HFF-Myc (cell line): ENCODE measurements around the gene CST9L.

ENCODE experiments used
- DNase-seq: peaks from one replicate; pipeline ENCODE4 v3.0.0-alpha.2; 2011; ENCODE audit warnings: low read depth; ENCODE audit errors: extremely low read depth
- H3K4me3 ChIP-seq: replicated peaks from 2 replicates; pipeline ENCODE4 v1.5.1; 2011; ENCODE audit warnings: low read depth, mild to moderate bottlenecking, control low read depth, low read length
- TF ChIP-seq, protein P1 (sequence below): IDR thresholded peaks from 2 replicates; pipeline ENCODE4 v1.5.1; 2012; ENCODE audit warnings: mild to moderate bottlenecking, low read depth, low read length, control low read depth; ENCODE audit errors: missing control alignments

The CST9L gene

DNA sequence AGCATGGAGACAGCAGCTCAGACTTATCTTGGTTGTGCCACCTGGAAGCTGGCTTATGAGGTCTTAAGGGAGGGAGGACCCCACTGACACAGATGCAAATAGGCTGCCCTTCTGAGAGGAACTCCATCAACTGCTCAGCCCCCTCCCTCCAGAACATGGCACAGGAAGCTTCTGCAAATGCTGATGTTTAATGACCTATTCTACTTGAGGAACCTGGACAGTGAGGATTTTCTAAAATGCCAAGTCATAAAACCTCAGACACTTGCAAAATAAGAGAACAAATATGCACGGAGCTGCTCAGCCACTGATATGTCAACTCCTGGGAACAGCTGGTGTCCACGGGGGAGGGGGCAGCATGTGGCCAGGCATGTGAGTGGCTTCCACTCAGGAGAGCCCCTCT lies 34.0 kb upstream of the CST9L start:
- no peak overlapping the region for H3K4me3 ChIP-seq
- DNase-seq: no peak
- TF ChIP-seq, protein P1, sequence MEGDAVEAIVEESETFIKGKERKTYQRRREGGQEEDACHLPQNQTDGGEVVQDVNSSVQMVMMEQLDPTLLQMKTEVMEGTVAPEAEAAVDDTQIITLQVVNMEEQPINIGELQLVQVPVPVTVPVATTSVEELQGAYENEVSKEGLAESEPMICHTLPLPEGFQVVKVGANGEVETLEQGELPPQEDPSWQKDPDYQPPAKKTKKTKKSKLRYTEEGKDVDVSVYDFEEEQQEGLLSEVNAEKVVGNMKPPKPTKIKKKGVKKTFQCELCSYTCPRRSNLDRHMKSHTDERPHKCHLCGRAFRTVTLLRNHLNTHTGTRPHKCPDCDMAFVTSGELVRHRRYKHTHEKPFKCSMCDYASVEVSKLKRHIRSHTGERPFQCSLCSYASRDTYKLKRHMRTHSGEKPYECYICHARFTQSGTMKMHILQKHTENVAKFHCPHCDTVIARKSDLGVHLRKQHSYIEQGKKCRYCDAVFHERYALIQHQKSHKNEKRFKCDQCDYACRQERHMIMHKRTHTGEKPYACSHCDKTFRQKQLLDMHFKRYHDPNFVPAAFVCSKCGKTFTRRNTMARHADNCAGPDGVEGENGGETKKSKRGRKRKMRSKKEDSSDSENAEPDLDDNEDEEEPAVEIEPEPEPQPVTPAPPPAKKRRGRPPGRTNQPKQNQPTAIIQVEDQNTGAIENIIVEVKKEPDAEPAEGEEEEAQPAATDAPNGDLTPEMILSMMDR: no peak

DNA sequence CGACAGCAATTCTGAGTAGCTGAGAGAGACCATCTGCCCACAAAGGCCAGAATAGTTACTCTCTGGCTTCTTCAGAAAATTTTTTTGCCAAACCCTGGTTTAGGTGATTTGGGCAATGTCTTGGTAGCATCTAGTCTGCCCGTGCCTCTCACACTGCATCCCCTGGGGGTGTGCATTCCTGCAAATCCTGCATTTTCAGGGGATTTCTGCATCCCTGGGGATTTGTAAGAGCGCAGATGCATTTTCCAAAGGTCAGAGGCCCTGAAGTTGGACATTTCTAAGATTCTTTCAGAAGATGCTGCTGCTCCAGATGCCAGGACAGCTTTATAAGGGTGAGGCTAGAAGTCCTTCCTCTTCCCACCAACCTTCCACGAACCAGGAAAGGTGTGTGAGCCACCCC lies 33.4 kb upstream of the CST9L start:
- H3K4me3 ChIP-seq: no peak overlapping the region
- DNase-seq: no peak
- TF ChIP-seq, protein P1: no peak

DNA sequence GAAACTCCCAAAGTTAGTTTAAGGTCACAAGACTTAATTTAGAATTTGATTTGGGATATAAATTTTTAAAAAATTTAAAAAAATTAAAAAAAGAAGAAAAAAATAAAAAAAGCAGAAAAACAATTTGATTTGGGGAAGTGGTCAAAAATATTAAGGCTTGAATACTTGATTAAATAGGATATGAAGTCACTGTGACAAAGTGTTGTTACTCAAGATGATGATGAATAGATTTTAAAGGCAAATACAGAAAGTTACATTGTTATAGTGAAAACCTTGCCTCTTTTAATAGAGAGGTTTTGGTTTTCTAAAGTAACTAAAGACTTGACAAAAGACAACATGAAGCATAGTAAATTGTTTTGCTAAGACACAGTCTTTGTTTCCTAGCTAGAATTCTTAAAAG lies 30.2 kb upstream of the CST9L start:
- no peak overlapping the region for H3K4me3 ChIP-seq
- no peak for DNase-seq

DNA sequence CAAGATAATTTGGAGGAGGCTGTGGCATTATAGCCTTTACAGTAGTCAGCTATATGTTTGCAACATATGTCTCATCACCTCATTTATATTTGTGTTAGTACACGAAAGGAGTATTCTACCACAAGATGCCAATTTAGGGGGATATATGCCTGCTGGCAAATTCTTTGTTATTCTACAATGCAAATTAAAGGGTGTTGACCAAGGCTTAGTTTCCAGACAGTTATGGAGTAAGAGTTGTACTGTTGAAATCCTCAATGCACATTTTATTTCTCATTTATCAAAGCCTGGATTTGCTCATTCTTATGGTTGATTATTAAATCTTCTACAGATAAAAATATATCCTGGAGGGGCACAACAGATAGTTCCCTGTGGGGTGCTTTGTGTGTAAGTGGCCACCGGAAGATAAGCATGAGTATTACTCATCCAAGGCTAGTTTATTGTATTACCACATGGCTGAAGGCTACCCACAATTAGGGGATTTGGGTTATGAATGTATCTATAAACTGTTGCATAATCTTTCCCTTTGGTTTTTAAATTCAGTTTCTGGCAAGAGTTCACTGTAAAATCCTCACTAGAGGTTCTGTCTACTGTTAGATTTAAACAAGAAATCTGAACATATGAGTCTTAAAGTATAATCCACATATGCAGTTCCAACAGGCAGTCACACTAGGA lies 28.4 kb upstream of the CST9L start:
- no peak overlapping the region for H3K4me3 ChIP-seq
- TF ChIP-seq, protein P1: no peak
- DNase-seq: no peak

More for the DNA sequence above, 30.2 kb upstream of the CST9L start:
- TF ChIP-seq, protein P1: no peak

DNA sequence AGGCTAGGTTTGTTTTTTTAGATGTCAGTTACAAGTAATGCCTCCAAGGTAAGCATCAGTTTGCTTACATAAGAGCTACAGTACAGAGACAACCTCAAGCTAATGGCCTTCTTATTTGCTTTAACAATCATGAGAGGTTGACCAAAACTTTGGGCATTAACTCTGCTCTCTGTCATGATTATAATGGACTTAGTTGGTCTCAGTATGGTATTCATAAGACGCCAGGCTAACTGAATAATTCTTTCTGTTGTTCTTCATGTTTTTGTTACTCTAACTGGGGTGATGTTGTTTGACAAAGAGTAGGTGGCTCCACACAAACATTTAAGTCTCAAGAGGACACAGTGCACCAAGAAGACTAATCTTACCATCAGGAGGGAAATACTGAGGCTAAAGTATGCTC lies 27.7 kb upstream of the CST9L start:
- TF ChIP-seq, protein P1: no peak
- H3K4me3 ChIP-seq: no peak overlapping the region
- no peak for DNase-seq

DNA sequence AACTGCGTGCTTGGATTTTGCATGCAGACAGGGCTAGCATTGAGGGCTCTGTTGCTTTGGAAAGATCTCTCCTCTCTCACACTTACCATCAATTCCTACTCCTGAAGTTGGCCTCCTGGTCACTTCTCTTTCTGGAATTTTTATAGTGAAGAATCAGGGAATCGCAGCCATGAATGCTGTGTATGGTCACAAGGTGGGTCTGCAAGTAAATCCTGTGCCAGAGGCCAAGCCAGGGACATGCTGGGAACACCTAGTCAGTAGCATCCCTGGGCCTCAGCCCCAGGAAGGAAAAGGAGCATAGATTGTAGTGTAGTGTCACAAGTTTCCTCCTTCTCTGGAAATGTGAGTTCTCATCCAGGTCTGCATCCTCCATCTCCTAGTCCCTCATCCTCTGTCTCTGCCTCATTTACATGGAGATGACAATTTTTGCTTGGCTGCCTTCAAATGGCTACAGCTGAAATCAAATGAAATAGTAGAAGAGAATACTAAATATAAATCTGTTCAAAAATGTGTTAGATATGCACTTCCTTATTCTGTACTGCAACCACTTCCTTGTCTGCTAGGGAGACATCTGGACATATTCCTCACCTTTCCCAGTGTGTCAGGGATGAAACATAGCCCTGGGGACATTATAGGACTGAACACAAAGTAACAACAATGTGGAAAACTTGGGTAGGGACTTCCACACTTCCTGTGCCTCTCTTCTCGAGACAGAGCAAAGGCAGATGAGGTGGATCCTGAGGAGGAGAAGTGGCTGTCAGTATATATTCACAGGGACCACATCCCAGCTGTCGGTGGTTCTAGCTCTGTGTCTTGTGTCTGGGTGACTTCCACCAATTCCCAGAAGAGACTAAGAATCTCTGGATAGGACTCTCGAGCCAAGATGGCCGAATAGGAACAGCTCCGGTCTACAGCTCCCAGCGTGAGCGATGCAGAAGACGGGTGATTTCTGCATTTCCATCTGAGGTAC lies 20.4 kb upstream of the CST9L start:
- TF ChIP-seq, protein P1: no peak
- H3K4me3 ChIP-seq: no peak overlapping the region
- DNase-seq: no peak
